ENCODE results near the gene GPHA2.

GRCh38 chr11:64969209-64969608 is 33.5 kb upstream of the GPHA2 start:
- TF ChIP-seq, protein P1, sequence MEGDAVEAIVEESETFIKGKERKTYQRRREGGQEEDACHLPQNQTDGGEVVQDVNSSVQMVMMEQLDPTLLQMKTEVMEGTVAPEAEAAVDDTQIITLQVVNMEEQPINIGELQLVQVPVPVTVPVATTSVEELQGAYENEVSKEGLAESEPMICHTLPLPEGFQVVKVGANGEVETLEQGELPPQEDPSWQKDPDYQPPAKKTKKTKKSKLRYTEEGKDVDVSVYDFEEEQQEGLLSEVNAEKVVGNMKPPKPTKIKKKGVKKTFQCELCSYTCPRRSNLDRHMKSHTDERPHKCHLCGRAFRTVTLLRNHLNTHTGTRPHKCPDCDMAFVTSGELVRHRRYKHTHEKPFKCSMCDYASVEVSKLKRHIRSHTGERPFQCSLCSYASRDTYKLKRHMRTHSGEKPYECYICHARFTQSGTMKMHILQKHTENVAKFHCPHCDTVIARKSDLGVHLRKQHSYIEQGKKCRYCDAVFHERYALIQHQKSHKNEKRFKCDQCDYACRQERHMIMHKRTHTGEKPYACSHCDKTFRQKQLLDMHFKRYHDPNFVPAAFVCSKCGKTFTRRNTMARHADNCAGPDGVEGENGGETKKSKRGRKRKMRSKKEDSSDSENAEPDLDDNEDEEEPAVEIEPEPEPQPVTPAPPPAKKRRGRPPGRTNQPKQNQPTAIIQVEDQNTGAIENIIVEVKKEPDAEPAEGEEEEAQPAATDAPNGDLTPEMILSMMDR (IDR thresholded peaks at IDR 0.05): no peak
- no peak for TF ChIP-seq POLR2A (IDR thresholded peaks at IDR 0.05)
